GM19452 (cell line): ENCODE data around the gene FMO3.

Source experiments
- ATAC-seq: cut with Tn5 transposase; IDR thresholded peaks from one replicate; pipeline ENCODE4 v1.9.1; 2021; ENCODE audit not compliant: unreplicated experiment

Gene FMO3

GRCh38 chr1:171115280-171115897 is 24.7 kb downstream of the FMO3 start:
- ATAC-seq = no peak

GRCh38 chr1:171116676-171117075 is 26.0 kb downstream of the FMO3 start:
- no peak for ATAC-seq

- no peak for ATAC-seq
These were observed 26.4 kb downstream of the FMO3 start for GRCh38 chr1:171117085-171117484.

- ATAC-seq = no peak
These were observed 28.9 kb downstream of the FMO3 start for GRCh38 chr1:171119648-171120047.

- no peak for ATAC-seq
These were observed 31.6 kb downstream of the FMO3 start for GRCh38 chr1:171122299-171122698.

GRCh38 chr1:171122893-171123292 is 32.2 kb downstream of the FMO3 start:
- no peak for ATAC-seq

- no peak for ATAC-seq
These were observed 35.8 kb downstream of the FMO3 start for GRCh38 chr1:171126504-171126903.

GRCh38 chr1:171127099-171127498 is 36.4 kb downstream of the FMO3 start:
- no peak for ATAC-seq

GRCh38 chr1:171127501-171127900 is 36.8 kb downstream of the FMO3 start:
- no peak for ATAC-seq

GRCh38 chr1:171128463-171128862 is 37.8 kb downstream of the FMO3 start:
- ATAC-seq = no peak

GRCh38 chr1:171134204-171134923 is 43.7 kb downstream of the FMO3 start:
- no peak for ATAC-seq

GRCh38 chr1:171137580-171137979 is 46.9 kb downstream of the FMO3 start:
- no peak for ATAC-seq

GRCh38 chr1:171138980-171139379 is 48.3 kb downstream of the FMO3 start:
- ATAC-seq = no peak

GRCh38 chr1:171139890-171140289 is 49.2 kb downstream of the FMO3 start:
- ATAC-seq = no peak

- ATAC-seq = no peak
These were observed 49.7 kb downstream of the FMO3 start for GRCh38 chr1:171140401-171140800.

- no peak for ATAC-seq
These were observed 50.4 kb downstream of the FMO3 start for GRCh38 chr1:171140956-171141687.

GRCh38 chr1:171141688-171142415 is 51.1 kb downstream of the FMO3 start:
- ATAC-seq = no peak

GRCh38 chr1:171142416-171143385 is 52.0 kb downstream of the FMO3 start:
- ATAC-seq = no peak

- ATAC-seq = no peak
These were observed 59.5 kb downstream of the FMO3 start for GRCh38 chr1:171150156-171150555.

- no peak for ATAC-seq
These were observed 61.8 kb downstream of the FMO3 start for GRCh38 chr1:171152549-171152948.
